Anterior cingulate cortex (tissue), 58 donors: ENCODE data around the gene MRGPRX2.

Source experiments
- DNase-seq, 58 donors: peaks; one replicate each; lab custom pipeline; 2025; lab: John Stamatoyannopoulos, UW

Gene MRGPRX2

GRCh38 chr11:19060629-19061028 lies at the start of gene MRGPRX2:
TSS of gene MRGPRX2 (minus strand) at chr11:19060717. CDS start at chr11:19056402, 4,315 bp downstream.
- no peak for DNase-seq

DNA sequence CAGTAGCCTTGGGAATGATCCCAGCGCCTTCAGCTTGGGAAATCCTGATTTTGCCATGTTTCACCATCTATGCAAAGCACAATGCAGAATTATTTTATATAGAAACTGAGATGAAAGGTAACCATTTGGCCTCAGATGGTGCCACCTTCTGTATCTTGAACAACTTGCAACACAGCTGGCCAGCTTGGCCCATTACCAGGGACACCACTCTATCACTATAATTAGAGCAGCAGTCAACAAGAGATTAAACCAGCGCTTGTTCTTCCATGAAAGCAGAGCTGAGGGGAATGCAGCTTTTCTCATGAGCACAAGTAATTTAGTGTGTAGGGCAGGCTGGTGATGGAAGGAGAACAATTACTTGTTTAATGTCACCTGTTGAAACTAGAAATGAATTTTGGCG lies 49.8 kb upstream of the MRGPRX2 start:
- DNase-seq = peak in 21 of 58 donors; percentile 2 to 32 (median 7)

DNA sequence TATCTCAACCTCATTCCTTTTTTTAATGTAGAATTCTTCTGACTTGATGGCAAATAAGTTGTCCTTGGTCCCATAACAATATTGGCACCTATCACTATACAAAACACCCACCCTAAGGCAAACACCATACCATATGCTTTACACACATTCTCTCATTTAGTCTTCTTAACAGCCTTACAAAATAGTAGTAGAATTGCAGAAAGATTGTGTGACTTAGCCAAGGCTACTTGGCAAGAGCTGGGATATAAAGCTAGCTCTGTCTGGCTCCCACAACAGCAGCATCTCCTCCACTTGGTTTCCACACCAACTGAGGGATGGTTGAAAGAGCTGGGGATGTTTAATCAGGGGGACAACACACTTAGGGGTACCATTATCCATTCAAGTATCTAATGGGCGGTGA lies 46.6 kb upstream of the MRGPRX2 start:
- DNase-seq = no peak

DNA sequence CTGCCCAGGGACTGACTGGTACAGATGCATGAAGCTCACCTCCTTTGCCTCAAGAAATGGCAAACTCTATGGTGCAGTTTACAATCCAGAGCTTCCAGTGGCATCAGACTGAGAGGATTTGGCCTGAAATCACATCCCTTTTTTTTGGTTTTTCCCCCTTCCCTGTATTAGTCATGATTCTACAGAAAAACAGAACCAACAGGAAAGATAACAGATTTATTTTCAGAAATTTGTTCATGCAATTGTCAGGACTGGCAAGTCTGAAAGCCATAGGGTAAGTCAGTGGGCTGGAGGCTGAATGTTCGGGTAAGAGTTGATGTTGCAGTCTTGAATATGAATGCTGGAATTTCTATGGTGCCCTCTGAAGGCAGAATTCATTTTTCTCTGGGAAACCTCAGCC lies 44.5 kb upstream of the MRGPRX2 start:
- DNase-seq = no peak

DNA sequence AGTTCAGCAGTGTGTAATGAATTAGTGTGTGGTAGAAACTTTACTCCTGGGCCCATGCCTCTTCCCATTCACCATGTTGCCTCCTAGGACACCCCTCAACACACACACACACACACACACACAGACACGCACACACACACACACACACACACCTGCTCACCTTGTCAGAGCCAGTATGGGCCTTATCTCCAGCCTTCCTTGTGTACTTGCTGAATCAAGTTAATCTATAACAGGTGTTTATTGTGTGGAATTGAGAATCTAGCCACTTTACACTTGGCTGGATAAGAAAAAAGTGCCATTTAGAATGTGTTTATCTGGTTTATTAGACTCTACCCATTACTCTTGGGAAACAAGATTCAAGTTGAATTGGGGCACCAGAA lies 42.0 kb upstream of the MRGPRX2 start:
- no peak for DNase-seq

DNA sequence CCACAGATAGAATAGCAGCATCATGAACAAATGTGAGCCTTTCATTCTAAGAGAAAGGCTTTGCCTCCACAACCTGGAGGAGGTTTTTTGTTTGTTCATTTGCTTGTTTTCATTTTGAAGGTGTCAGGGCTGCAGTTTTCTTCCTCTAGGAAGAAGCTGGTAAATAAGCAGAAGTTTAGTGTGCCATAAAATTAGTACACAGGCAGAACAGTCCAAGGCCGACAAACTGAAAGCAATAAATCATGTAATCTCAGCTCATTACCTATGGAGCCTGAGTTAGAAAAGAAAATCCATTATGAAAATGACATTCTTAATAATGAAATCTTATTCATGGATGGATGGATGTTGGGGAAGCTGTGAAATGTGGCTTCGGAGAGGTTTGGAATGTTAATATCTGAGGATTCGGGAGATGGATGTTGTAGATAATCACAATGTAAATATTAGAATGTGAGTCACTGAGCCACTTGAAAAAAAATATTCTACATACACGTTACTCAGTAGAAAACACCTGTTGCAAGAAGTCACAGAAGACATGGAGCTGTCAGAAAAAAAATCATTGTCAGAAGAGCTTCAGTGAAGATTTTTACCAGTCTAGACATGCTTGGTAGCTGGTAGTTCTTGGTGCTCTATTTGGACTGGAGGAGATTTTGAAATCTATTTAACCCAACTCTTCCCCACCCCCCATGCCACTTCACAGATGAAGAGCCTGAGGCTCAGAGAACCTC lies 41.4 kb upstream of the MRGPRX2 start:
- no peak for DNase-seq

GRCh38 chr11:19100885-19101284 lies 40.4 kb upstream of the MRGPRX2 start:
- DNase-seq = no peak

DNA sequence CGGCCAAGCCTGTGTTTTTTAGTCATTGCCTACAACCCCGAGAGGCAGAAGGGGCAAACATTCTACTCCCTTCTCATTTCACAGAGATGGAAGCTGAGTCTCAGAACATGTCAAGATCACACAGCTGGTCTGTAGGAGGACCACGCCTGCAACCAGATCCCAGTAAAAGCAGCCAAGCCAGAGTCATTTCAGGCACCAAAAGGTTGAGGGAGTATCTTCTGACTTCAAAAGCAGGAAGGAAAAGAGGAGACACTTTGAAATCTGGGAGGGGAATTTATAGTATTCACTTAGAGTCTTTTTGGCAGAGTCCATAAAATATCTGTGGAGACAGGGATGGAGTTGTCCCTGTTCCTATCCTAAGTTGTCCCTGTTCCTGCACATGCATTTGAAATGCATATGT lies 38.6 kb upstream of the MRGPRX2 start:
- peak in 1 of 58 donors; percentile 18 for DNase-seq

GRCh38 chr11:19094859-19095258 lies 34.3 kb upstream of the MRGPRX2 start:
- DNase-seq = no peak

DNA sequence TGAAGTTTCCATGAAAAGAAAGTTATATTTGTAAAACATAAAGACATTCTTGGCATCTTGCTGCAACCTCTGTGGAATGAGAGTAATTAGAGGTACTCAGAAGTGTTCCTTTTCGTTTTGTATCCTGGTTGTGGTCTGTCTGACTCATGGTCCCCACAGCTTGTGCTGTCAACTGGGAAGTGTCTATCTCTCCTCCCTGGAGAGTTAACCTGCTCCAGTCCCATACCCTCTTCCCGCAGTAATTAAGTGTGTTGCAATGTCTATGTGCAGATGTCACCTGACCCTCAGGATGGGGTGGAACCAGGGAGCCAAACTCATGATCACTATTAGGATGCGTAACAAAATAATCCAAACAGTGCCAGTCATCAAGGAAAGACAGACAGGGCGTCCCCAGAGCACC lies 33.5 kb upstream of the MRGPRX2 start:
- DNase-seq = no peak

- DNase-seq = no peak
Observed at GRCh38 chr11:19092850-19093249, 32.3 kb upstream of the MRGPRX2 start.

- no peak for DNase-seq
Observed at GRCh38 chr11:19092342-19092741, 31.8 kb upstream of the MRGPRX2 start.

- DNase-seq = no peak
Observed at GRCh38 chr11:19091366-19091765, 30.8 kb upstream of the MRGPRX2 start.

DNA sequence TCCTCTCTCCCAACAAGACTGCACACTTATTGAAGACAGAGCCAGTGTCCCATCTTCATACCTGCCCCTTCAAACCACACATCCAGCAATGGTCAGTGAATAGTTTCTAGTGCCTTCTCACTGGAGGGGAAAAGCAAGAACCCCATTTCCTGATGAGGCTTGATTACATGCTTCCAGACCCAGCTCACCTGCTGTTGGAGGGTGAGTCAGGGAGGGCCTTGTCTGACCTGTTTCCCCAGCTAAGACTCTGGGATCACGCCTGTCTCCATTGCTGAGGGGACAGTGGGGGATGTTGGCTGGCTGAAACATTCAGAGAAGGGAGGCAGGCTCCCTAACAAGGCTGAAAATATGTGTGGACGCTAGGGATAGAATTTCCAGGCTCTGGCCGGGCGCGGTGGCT lies 28.9 kb upstream of the MRGPRX2 start:
- no peak for DNase-seq

DNA sequence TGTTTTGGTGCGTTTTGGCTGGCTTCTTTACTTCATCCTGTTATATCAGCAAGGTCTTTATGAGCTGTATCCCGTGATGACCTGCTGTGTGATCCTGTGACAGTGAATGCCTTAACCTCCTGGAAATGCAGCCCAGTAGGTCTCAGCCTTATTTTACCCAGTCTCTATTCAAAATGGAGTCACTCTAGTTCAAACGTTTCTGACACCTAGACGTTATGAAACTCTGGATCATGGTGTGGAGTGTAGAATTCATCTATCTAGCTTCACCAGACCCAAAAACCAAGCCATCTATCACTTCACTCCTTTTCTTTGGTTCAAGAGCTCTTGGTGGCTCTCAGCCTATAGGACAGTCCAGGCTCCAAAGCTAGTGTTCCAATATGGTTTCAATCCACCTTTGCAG lies 28.3 kb upstream of the MRGPRX2 start:
- DNase-seq = no peak

- DNase-seq = no peak
Observed at GRCh38 chr11:19087658-19088057, 27.1 kb upstream of the MRGPRX2 start.

DNA sequence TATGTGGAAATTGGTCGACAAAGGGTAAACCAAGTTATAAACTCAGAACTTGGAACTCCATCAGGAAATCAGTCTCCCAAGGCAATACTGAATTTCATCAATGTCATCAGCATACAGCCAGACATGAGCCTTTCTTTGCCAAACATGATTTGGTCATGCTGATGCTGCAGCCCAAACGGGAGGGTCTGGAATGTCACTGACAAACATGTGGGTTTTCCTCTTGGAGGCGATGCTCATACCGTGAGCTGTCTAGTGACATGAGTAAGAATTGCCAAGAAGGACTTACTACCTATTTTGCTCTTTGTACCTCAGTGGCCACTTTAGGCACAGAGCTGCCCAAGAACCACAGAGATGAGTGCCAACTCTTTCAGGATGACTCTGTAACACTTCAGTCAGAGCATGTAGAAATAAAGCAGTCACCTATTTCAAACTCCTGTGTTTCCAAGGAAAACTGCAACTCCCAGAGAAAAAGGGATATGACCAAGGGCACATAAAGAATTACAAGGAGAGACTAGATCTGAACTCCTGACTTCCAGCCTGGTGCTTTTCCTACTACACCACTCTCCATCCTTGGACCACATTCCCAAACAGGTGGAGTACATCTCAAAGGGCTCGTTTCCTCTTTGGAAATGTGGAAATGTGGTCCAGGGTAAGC lies 24.3 kb upstream of the MRGPRX2 start:
- no peak for DNase-seq

- no peak for DNase-seq
Observed at GRCh38 chr11:19083166-19083565, 22.6 kb upstream of the MRGPRX2 start.

DNA sequence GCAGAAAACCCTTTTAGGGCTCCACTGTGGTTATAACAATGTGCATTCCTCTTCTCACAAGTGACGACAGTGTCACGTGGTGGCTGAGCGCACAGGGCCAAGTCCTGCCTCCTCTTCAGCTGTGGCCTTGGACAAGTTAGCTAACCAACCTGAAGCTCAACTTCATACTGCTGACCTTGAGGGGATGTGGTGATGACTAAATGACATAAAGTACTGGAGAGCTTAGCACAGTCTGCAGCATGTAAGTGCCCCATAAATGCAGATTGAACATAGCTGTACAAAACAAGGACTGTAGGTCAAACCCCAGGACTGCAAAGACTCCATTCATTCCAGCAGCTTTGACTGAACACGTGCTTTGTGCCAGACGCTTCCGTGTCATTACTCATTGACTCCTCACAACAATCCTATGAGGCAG lies 20.1 kb upstream of the MRGPRX2 start:
- peak in 17 of 58 donors; percentile 2 to 51 (median 9) for DNase-seq

DNA sequence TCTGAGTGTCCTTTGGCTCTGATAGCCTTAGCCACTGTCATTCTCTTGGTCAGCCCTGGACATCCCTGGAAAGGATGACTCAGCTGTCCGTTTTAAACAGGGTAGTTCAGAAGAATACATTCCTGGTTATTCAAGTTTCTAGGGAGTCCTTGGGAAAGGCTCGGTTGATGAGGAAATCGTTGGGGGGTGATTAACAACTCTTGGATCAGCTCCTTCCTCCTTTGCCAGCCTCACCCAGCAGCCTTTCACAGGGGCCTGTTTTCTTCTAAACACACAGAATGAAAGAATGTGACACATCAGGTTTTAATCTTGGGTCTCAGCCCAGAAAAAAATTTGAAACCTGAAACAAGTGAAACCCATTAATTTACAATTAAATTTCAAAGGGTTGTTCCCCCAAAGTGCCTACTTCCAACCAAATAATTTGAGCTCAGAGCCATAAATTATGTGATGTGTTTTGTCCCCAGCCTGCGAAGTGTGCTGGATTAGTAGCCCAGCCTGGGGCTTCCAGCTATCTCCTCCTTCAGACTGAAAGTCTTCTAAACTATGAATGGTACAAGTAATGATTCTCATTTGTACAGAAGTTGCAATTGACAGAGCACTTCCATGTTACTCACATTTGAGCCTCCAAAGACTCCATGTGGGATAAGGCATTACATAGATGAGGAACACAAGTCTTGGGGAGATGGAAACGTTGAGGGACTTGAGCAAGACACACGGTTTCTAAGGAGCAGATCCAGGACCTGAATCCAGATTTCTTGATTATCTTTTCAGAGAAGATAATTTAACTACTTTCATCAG lies 19.3 kb upstream of the MRGPRX2 start:
- peak in 26 of 58 donors; percentile 7 to 61 (median 26) for DNase-seq

DNA sequence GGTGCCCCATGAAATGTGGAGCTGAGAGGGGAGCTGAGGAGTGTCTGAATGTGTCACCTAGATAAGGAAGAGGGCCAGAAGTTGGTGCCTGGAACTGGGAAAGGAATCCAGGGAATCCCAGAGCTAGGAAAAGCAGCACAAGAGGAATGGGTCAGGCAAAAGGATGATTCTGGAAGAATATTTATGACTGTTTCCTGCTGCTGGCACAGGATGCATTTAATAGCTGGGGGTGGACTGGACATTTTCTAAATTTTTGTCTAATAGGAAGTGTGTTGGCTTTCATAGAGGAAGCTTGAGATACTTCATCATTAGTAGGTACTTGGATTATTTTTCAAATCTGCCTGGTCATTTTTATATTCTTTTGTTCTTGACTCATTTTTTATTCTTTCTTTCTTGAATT lies 17.4 kb upstream of the MRGPRX2 start:
- no peak for DNase-seq
